Fibroblast of lung (primary cell): ENCODE results near the gene KPNA1. TPM values are rescaled to one million over a fixed set of nuclear protein-coding genes. Genes with fewer than 3 reads are reported as not detected.

Experiments used
- DNase-seq, 2 donors: peaks; one replicate each; pipeline versions ENCODE4 v3.0.0 to v3.0.0-alpha.2; 2010; ENCODE audit warnings: low read depth in 2 of 2
- H2AFZ ChIP-seq: 2 replicates; pipeline ENCODE4 v1.5.1; 2012; ENCODE audit warnings: low read length, control low read depth, inconsistent platforms
- H3K27ac ChIP-seq: 2 replicates; pipeline ENCODE4 v1.5.1; 2011; ENCODE audit warnings: low read length, control low read depth; ENCODE audit not compliant: insufficient read depth
- H3K27me3 ChIP-seq: 2 replicates; pipeline ENCODE4 v1.5.1; 2011; ENCODE audit warnings: mild to moderate bottlenecking, low read length; ENCODE audit not compliant: control insufficient read depth, insufficient read depth
- H3K36me3 ChIP-seq: 2 replicates; pipeline ENCODE4 v1.5.1; 2011; ENCODE audit warnings: low read length; ENCODE audit not compliant: control insufficient read depth, insufficient read depth
- H3K4me1 ChIP-seq: 2 replicates; pipeline ENCODE4 v1.5.1; 2011; ENCODE audit warnings: low read length; ENCODE audit not compliant: control insufficient read depth, insufficient read depth; ENCODE audit errors: extremely low read depth
- H3K4me2 ChIP-seq: 2 replicates; pipeline ENCODE4 v1.5.1; 2011; ENCODE audit warnings: low read length, control low read depth; ENCODE audit not compliant: insufficient read depth; ENCODE audit errors: extremely low read depth
- H3K4me3 ChIP-seq, 4 experiments: fragments of 200-600 bp in 1 of 4; sonication (generic) in 1 of 4; replicated peaks in 1 of 4; 2 replicates each; pipeline ENCODE4 v1.5.1; 2011 to 2016; ENCODE audit warnings: low read length in 4 of 4, low read depth in 3 of 4, mild to moderate bottlenecking in 3 of 4, control low read depth in 2 of 4, inconsistent platforms in 1 of 4, mixed read lengths in 1 of 4; ENCODE audit not compliant: insufficient read depth in 1 of 4; ENCODE audit errors: control extremely low read depth in 1 of 4
- H3K79me2 ChIP-seq: 2 replicates; pipeline ENCODE4 v1.5.1; 2012; ENCODE audit warnings: mild to moderate bottlenecking, low read length, inconsistent platforms; ENCODE audit not compliant: control insufficient read depth, insufficient read depth
- H3K9ac ChIP-seq: 2 replicates; pipeline ENCODE4 v1.5.1; 2011; ENCODE audit warnings: mild to moderate bottlenecking, low read length, control low read depth; ENCODE audit not compliant: insufficient read depth
- H3K9me3 ChIP-seq: 2 replicates; pipeline ENCODE4 v1.5.1; 2012; ENCODE audit warnings: low read depth, low read length; ENCODE audit not compliant: control insufficient read depth, insufficient read depth
- H4K20me1 ChIP-seq: 2 replicates; pipeline ENCODE4 v1.5.1; 2011; ENCODE audit warnings: low read length; ENCODE audit not compliant: control insufficient read depth, insufficient read depth; ENCODE audit errors: extremely low read depth
- EZH2 ChIP-seq: IDR thresholded peaks from 2 replicates; pipeline ENCODE4 v1.5.1; 2012; ENCODE audit warnings: low read length, control low read depth, mild to moderate bottlenecking; ENCODE audit errors: missing control alignments
- polyA plus RNA-seq, 2 donors: library from polyadenylated mRNA; depleted of rRNA in 1 of 2; stranded (reverse) in 1 of 2; unstranded in 1 of 2; fragments of >200 nt; gene quantifications; 2 replicates each; pipeline ENCODE4 v1.2.1, GENCODE V29; 2011 to 2012; ENCODE audit warnings: missing spikeins in 1 of 2
- total RNA-seq: library from RNA; depleted of rRNA; stranded (reverse); fragments of >200 nt; gene quantifications from 2 replicates; pipeline ENCODE4 v1.2.1, GENCODE V29; 2014
- TF ChIP-seq, protein P1 (sequence below), 2 donors: IDR thresholded peaks in 1 of 2; conservative IDR thresholded peaks in 1 of 2; 1 replicate in 1 of 2; 2 replicates in 1 of 2; pipeline ENCODE4 v1.5.1; 2011 to 2012; ENCODE audit warnings: low read length in 2 of 2, control low read depth in 1 of 2, inconsistent platforms in 1 of 2, low read depth in 1 of 2, mild to moderate bottlenecking in 1 of 2

The KPNA1 gene
- total and polyA plus RNA-seq, 2 donors (not counting 1 experiment from before 2014, with no cell fraction given) = 23.9 to 56.0 TPM

DNA sequence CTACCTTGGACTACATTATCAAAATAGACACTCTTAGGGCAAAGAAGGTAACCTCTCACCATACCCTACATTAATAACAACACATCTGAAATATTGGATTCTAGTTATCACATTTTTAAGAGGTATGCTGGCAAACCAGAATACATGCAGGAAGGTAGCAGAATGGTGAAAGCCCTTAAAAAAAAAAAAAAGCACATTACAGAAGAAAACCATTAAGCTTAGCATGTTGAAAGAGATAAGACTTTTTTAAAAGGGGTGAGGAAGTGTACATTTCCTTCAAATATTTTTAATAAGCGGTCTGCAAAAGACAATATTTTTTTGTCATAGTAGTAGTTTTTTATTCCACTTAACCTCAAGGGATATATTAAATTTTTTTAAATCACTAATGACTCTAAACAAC lies 52.3 kb downstream of the KPNA1 start:
- no peak overlapping the region for H2AFZ ChIP-seq
- TF ChIP-seq EZH2 = no peak
- TF ChIP-seq, protein P1, sequence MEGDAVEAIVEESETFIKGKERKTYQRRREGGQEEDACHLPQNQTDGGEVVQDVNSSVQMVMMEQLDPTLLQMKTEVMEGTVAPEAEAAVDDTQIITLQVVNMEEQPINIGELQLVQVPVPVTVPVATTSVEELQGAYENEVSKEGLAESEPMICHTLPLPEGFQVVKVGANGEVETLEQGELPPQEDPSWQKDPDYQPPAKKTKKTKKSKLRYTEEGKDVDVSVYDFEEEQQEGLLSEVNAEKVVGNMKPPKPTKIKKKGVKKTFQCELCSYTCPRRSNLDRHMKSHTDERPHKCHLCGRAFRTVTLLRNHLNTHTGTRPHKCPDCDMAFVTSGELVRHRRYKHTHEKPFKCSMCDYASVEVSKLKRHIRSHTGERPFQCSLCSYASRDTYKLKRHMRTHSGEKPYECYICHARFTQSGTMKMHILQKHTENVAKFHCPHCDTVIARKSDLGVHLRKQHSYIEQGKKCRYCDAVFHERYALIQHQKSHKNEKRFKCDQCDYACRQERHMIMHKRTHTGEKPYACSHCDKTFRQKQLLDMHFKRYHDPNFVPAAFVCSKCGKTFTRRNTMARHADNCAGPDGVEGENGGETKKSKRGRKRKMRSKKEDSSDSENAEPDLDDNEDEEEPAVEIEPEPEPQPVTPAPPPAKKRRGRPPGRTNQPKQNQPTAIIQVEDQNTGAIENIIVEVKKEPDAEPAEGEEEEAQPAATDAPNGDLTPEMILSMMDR (conservative IDR thresholded peaks at IDR 0.05 in 1 of 2, IDR thresholded peaks at IDR 0.05 in 1 of 2; ENCODE audit: low read depth in 1 of 2, low read length in 2 of 2) = no peak
- H4K20me1 ChIP-seq = no peaks in the 10 kb centered on the region
- no peak overlapping the region for H3K4me2 ChIP-seq
- DNase-seq = no peak
- no peaks in the 10 kb centered on the region for H3K27me3 ChIP-seq
- H3K4me3 ChIP-seq = no peak overlapping the region
- H3K9me3 ChIP-seq = no peaks in the 10 kb centered on the region
- H3K9ac ChIP-seq = no peak overlapping the region
- no peaks in the 10 kb centered on the region for H3K4me1 ChIP-seq
- H3K27ac ChIP-seq = no peak overlapping the region
- peaks cover 2% of the 10 kb centered on the region for H3K36me3 ChIP-seq
- no peaks in the 10 kb centered on the region for H3K79me2 ChIP-seq

GRCh38 chr3:122461806-122462205 lies 52.9 kb downstream of the KPNA1 start:
- Histone ChIP-seq H3K36me3 (peaks cover 2% of the 10 kb centered on the region), H4K20me1 (no peaks in the 10 kb centered on the region), H3K9ac (no peak overlapping the region), H3K27ac (no peak overlapping the region), H3K9me3 (no peaks in the 10 kb centered on the region), H3K4me2 (no peak overlapping the region), H3K79me2 (no peaks in the 10 kb centered on the region), H2AFZ (no peak overlapping the region), H3K4me3 (no peak overlapping the region), H3K4me1 (no peaks in the 10 kb centered on the region), H3K27me3 (no peaks in the 10 kb centered on the region)
- DNase-seq = no peak
- TF ChIP-seq, protein P1 (conservative IDR thresholded peaks at IDR 0.05 in 1 of 2, IDR thresholded peaks at IDR 0.05 in 1 of 2; ENCODE audit: low read depth in 1 of 2, low read length in 2 of 2) = no peak

DNA sequence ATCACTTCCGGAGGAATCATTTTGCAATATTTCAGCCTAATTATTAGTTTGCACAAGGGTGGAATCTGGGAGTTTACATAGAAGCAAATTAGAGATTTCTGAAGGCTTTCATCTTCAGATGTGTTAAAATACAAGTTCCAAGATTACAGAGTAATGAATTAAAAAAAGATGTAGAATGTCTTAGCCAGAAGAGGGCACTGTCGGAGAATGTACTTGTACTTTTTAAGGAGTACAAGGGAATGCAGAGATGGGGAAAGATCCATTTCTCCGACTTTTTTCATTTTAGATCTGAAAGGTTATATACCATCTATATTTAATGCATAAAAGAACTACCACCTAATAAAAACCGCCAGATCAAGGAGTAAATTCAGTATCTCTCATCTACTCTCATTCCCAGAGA lies 55.7 kb downstream of the KPNA1 start:
- H2AFZ ChIP-seq = no peak overlapping the region
- H3K27me3 ChIP-seq = no peaks in the 10 kb centered on the region
- H3K4me1 ChIP-seq = no peaks in the 10 kb centered on the region
- no peaks in the 10 kb centered on the region for H3K9me3 ChIP-seq
- H3K4me2 ChIP-seq = no peak overlapping the region
- H3K36me3 ChIP-seq = peaks cover 2% of the 10 kb centered on the region
- H3K9ac ChIP-seq = no peak overlapping the region
- no peak overlapping the region for H3K27ac ChIP-seq
- no peak overlapping the region for H3K4me3 ChIP-seq
- no peaks in the 10 kb centered on the region for H4K20me1 ChIP-seq
- no peaks in the 10 kb centered on the region for H3K79me2 ChIP-seq
- TF ChIP-seq, protein P1 (conservative IDR thresholded peaks at IDR 0.05 in 1 of 2, IDR thresholded peaks at IDR 0.05 in 1 of 2; ENCODE audit: low read depth in 1 of 2, low read length in 2 of 2) = peak; percentile 33 to 45
- TF ChIP-seq EZH2 = no peak
- peak; percentile 48 to 76 for DNase-seq
